H1 (cell line): ENCODE results near the gene SURF4. TPM values are rescaled to one million over a fixed set of nuclear protein-coding genes. Genes with fewer than 3 reads are reported as not detected.

Experiments used
- CTCF ChIA-PET: fragments of 300-600 bp; sonication (Branson Sonifier 250); formaldehyde crosslinking; loops from one replicate; lab custom pipeline; 2021; ENCODE audit not compliant: partially characterized antibody; lab: Charles Lee
- POLR2A ChIA-PET: fragments of 300-600 bp; sonication (Branson Sonifier 250); formaldehyde crosslinking; loops from one replicate; lab custom pipeline; 2021; ENCODE audit warnings: inconsistent platforms; ENCODE audit not compliant: partially characterized antibody; lab: Charles Lee
- DNase-seq, 2 experiments: peaks; one replicate each; pipeline versions ENCODE4 v3.0.0 to v3.0.0-alpha.2; 2010 to 2022; ENCODE audit warnings: low spot score in 2 of 2, low read depth in 1 of 2, mixed read lengths in 1 of 2
- FAIRE-seq: peaks from 2 replicates; lab custom pipeline; 2011; peaks lifted over from hg19 to GRCh38; lab: Jason Lieb, UNC
- H2AFZ ChIP-seq: 2 replicates; pipeline ENCODE4 v1.8.1; 2012; ENCODE audit warnings: low read length, inconsistent platforms
- H2AK5ac ChIP-seq: 2 replicates; pipeline ENCODE4 v1.6.1; 2013; ENCODE audit warnings: low read depth, low read length
- H2BK120ac ChIP-seq: replicated peaks from 2 replicates; pipeline ENCODE3; 2013; ENCODE audit warnings: low read depth, low read length, inconsistent platforms
- H2BK12ac ChIP-seq: 2 replicates; pipeline ENCODE4 v1.6.1; 2013; ENCODE audit warnings: low read depth, low read length
- H2BK15ac ChIP-seq: 2 replicates; pipeline ENCODE4 v1.6.1; 2013; ENCODE audit warnings: low read length
- H2BK20ac ChIP-seq: 2 replicates; pipeline ENCODE4 v1.6.1; 2013; ENCODE audit warnings: low read length
- H2BK5ac ChIP-seq: 2 replicates; pipeline ENCODE4 v1.6.1; 2013; ENCODE audit warnings: low read depth, low read length
- H3K14ac ChIP-seq: 2 replicates; pipeline ENCODE4 v1.6.1; 2013; ENCODE audit warnings: inconsistent platforms; ENCODE audit not compliant: insufficient read length
- H3K18ac ChIP-seq: 2 replicates; pipeline ENCODE4 v1.6.1; 2013; ENCODE audit warnings: low read length; ENCODE audit errors: extremely low read depth
- H3K23ac ChIP-seq: 2 replicates; pipeline ENCODE4 v1.6.1; 2013; ENCODE audit warnings: inconsistent platforms; ENCODE audit not compliant: insufficient read length
- H3K23me2 ChIP-seq: 2 replicates; pipeline ENCODE4 v1.6.1; 2013; ENCODE audit warnings: low read depth, low read length
- H3K27ac ChIP-seq: 2 replicates; pipeline ENCODE4 v1.6.1; 2011; ENCODE audit warnings: low read depth, low read length, inconsistent platforms
- H3K27me3 ChIP-seq, 4 experiments: replicated peaks in 1 of 4; 1 replicate in 1 of 4; 2 replicates in 3 of 4; pipeline versions ENCODE4 v1.6.1 to v1.8.1; 2011 to 2013; ENCODE audit warnings: low read length in 3 of 4, mild to moderate bottlenecking in 3 of 4, inconsistent platforms in 2 of 4, mixed read lengths in 2 of 4, moderate library complexity in 1 of 4; ENCODE audit not compliant: control insufficient read depth in 3 of 4, insufficient read depth in 3 of 4; ENCODE audit errors: extremely low read depth in 1 of 4
- H3K36me3 ChIP-seq, 4 experiments: 2 replicates each; pipeline versions ENCODE4 v1.6.1 to v1.8.1; 2011 to 2013; ENCODE audit warnings: mild to moderate bottlenecking in 4 of 4, low read length in 3 of 4, moderate library complexity in 2 of 4, control low read depth in 1 of 4, inconsistent platforms in 1 of 4; ENCODE audit not compliant: insufficient read depth in 4 of 4, control insufficient read depth in 2 of 4
- H3K4ac ChIP-seq: replicated peaks from 2 replicates; pipeline ENCODE3; 2013; ENCODE audit warnings: low read length, low read depth, mixed read lengths, inconsistent platforms; ENCODE audit not compliant: insufficient read length
- H3K4me1 ChIP-seq, 4 experiments: replicated peaks in 1 of 4; 1 replicate in 1 of 4; 2 replicates in 3 of 4; pipeline versions ENCODE4 v1.6.1 to v1.8.1; 2011 to 2013; ENCODE audit warnings: low read length in 3 of 4, inconsistent platforms in 2 of 4, mixed read lengths in 1 of 4; ENCODE audit not compliant: insufficient read depth in 4 of 4, control insufficient read depth in 3 of 4
- H3K4me2 ChIP-seq, 2 experiments: 2 replicates each; pipeline versions ENCODE4 v1.6.1 to v1.8.1; 2011 to 2013; ENCODE audit warnings: low read depth in 2 of 2, low read length in 2 of 2, control low read depth in 1 of 2, inconsistent platforms in 1 of 2, mild to moderate bottlenecking in 1 of 2; ENCODE audit not compliant: insufficient read depth in 1 of 2
- H3K4me3 ChIP-seq, 4 experiments: fragments of 200-600, 300-600 bp in 1 of 4; sonication (generic), shearing (Covaris generic), sonication (Bioruptor Twin) in 1 of 4; 2 replicates each; pipeline versions ENCODE4 v1.5.1 to v1.8.1; 2011 to 2016; ENCODE audit warnings: low read length in 4 of 4, low read depth in 3 of 4, control low read depth in 2 of 4, inconsistent platforms in 2 of 4, mild to moderate bottlenecking in 2 of 4, mixed read lengths in 1 of 4, moderate library complexity in 1 of 4; ENCODE audit not compliant: insufficient read depth in 2 of 4; ENCODE audit errors: extremely low read depth in 1 of 4
- H3K56ac ChIP-seq: replicated peaks from 2 replicates; pipeline ENCODE3; 2013; ENCODE audit warnings: low read depth, mild to moderate bottlenecking, mixed read lengths, low read length, inconsistent platforms; ENCODE audit not compliant: insufficient read length
- H3K79me1 ChIP-seq: 2 replicates; pipeline ENCODE4 v1.6.1; 2013; ENCODE audit warnings: low read depth, low read length, control low read depth
- H3K79me2 ChIP-seq, 2 experiments: 2 replicates each; pipeline versions ENCODE4 v1.6.1 to v1.8.1; 2012 to 2013; ENCODE audit warnings: low read length in 2 of 2, mild to moderate bottlenecking in 2 of 2, inconsistent platforms in 1 of 2; ENCODE audit not compliant: insufficient read depth in 2 of 2, control insufficient read depth in 1 of 2
- H3K9ac ChIP-seq, 4 experiments: replicated peaks in 1 of 4; 1 replicate in 1 of 4; 2 replicates in 3 of 4; pipeline versions ENCODE4 v1.6.1 to v1.8.1; 2011 to 2013; ENCODE audit warnings: low read depth in 3 of 4, low read length in 3 of 4, control low read depth in 2 of 4, mild to moderate bottlenecking in 2 of 4, moderate library complexity in 2 of 4, inconsistent platforms in 1 of 4; ENCODE audit errors: extremely low read depth in 1 of 4
- H3K9me3 ChIP-seq, 2 experiments: 2 replicates each; pipeline versions ENCODE4 v1.6.1 to v1.8.1; 2012 to 2013; ENCODE audit warnings: mild to moderate bottlenecking in 2 of 2, moderate library complexity in 2 of 2, control low read depth in 1 of 2, inconsistent platforms in 1 of 2, low read depth in 1 of 2, low read length in 1 of 2, mixed read lengths in 1 of 2; ENCODE audit not compliant: insufficient read depth in 2 of 2
- H4K20me1 ChIP-seq, 2 experiments: replicated peaks in 1 of 2; 2 replicates each; pipeline versions ENCODE3 to v1.8.1; 2011 to 2013; ENCODE audit warnings: inconsistent platforms in 2 of 2, low read length in 2 of 2, mild to moderate bottlenecking in 1 of 2; ENCODE audit not compliant: insufficient read depth in 2 of 2, control insufficient read depth in 1 of 2
- H4K5ac ChIP-seq: 2 replicates; pipeline ENCODE4 v1.6.1; 2013; ENCODE audit warnings: low read length, low read depth, mixed read lengths, inconsistent platforms; ENCODE audit not compliant: insufficient read length
- H4K8ac ChIP-seq: 2 replicates; pipeline ENCODE4 v1.8.0; 2013; ENCODE audit warnings: mild to moderate bottlenecking, moderate library complexity, low read length, inconsistent platforms; ENCODE audit not compliant: insufficient read depth; ENCODE audit errors: extremely low read depth
- H4K91ac ChIP-seq: replicated peaks from 2 replicates; pipeline ENCODE3; 2013; ENCODE audit warnings: low read length, mixed read lengths, inconsistent platforms; ENCODE audit not compliant: insufficient read length
- CBX8 ChIP-seq: fragments of 300-800, 300-1000 bp; sonication (generic); IDR thresholded peaks from 2 replicates; pipeline ENCODE4 v1.7.1; 2016; ENCODE audit warnings: low read depth, low read length, borderline replicate concordance
- CHD1 ChIP-seq: IDR thresholded peaks from 2 replicates; pipeline ENCODE4 v1.6.1; 2012; ENCODE audit warnings: low read depth, low read length, improper control_type of control experiment
- HDAC6 ChIP-seq: IDR thresholded peaks from one replicate; pipeline ENCODE4 v1.7.1; 2012; ENCODE audit warnings: low read depth, mild to moderate bottlenecking, inconsistent platforms, low read length, moderate library complexity
- JUN ChIP-seq: IDR thresholded peaks from 2 replicates; pipeline ENCODE4 v1.6.1; 2011; ENCODE audit warnings: low read depth, mild to moderate bottlenecking, improper control_type of control experiment, low read length
- SP2 ChIP-seq: IDR thresholded peaks from 2 replicates; pipeline ENCODE4 v1.6.1; 2012; ENCODE audit warnings: mild to moderate bottlenecking, low read length, inconsistent platforms
- TAF1 ChIP-seq: IDR thresholded peaks from 2 replicates; pipeline ENCODE4 v1.6.1; 2011; ENCODE audit warnings: mild to moderate bottlenecking, low read depth, low read length
- WGBS, 2 experiments: shearing (Covaris generic) in 1 of 2; methylation state at CpG; one replicate each; pipeline versions ENCODE4 v1.1.6 to v1.1.7; 2013 to 2015; ENCODE audit warnings: low lambda C conversion rate in 2 of 2, mixed read lengths in 2 of 2, inconsistent platforms in 1 of 2, low coverage in 1 of 2, missing lambda C conversion rate in 1 of 2; ENCODE audit not compliant: insufficient replicate concordance in 2 of 2, insufficient coverage in 1 of 2, insufficient read length in 1 of 2; ENCODE audit errors: extremely low coverage in 1 of 2, missing lambda C conversion rate in 1 of 2; 5-methylcytosine and 5-hydroxymethylcytosine counted together
- polyA plus RNA-seq, 7 experiments: library from polyadenylated mRNA; depleted of rRNA in 3 of 7; stranded (reverse) in 5 of 7; unstranded in 2 of 7; fragments of >200 nt in 5 of 7; fragments of 200-250 nt in 2 of 7; gene quantifications; 1 replicate in 5 of 7; 2 replicates in 1 of 7; 4 replicates in 1 of 7; pipeline versions ENCODE4 v1.2.1 to v1.2.3, GENCODE V29; 2011 to 2013; ENCODE audit warnings: missing spikeins in 2 of 7, mixed read lengths in 2 of 7
- total RNA-seq: library from RNA; stranded (reverse); fragmentation: NEBNext Ultra II Directional; extraction: Animal tissue kit (Norgen Biotek cat#: 25700); gene quantifications from 2 replicates; pipeline ENCODE4 v1.2.1, GENCODE V29; 2021
- TF ChIP-seq, protein P1 (sequence below): IDR thresholded peaks from 2 replicates; pipeline ENCODE4 v1.6.1; 2012; ENCODE audit warnings: inconsistent platforms
- TF ChIP-seq, protein P2 (sequence below): IDR thresholded peaks from 2 replicates; pipeline ENCODE4 v1.6.1; 2011; ENCODE audit warnings: low read depth, mild to moderate bottlenecking, low read length; ENCODE audit not compliant: insufficient read depth
- TF ChIP-seq, protein P3 (sequence below), 3 experiments: IDR thresholded peaks; 1 replicate in 2 of 3; 2 replicates in 1 of 3; pipeline versions ENCODE4 v1.5.1 to v1.6.1; 2011; ENCODE audit warnings: low read length in 3 of 3, mild to moderate bottlenecking in 3 of 3, inconsistent platforms in 2 of 3, low read depth in 1 of 3, moderate library complexity in 1 of 3; ENCODE audit not compliant: insufficient read depth in 1 of 3; ENCODE audit errors: control extremely low read depth in 1 of 3

The SURF4 gene
- total and polyA plus RNA-seq, 2 of the 8 experiments (the other 6 are each of a cell fraction or from before 2014, with no cell fraction given), result 176 to 182 TPM

DNA sequence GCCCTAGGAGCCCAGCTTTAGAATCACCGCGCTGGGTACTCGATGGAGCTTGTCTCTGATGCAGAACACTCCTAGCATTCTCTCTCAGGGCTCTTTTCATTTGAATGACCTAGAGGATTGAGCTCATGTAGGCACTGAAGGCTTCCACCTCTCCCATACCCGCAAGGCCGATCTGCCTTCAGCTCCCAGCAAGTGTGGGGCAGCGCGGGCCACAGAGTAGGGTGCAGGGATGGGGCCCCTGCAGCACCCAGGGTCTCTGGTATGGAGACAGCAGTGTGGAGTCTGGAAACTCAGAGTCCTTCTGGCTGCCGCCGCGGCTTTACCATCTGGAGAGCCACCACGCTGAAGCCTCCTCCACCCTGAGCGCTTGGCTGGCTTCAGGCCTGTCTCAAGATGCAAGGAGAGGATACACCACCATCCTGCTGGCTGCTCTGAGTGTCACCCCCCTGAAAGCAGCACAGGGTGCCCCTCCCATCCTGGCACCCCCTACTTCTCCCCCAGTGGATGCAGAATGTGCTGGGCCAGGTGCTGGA lies 13.2 kb upstream of the SURF4 start:
- Histone ChIP-seq H3K4me3 (no peak overlapping the region), H3K79me1 (no peaks in the 10 kb centered on the region), H4K8ac (no peak overlapping the region), H3K56ac (no peak overlapping the region), H3K18ac (no peak overlapping the region), H4K20me1 (peaks cover 0 to 2% of the 10 kb centered on the region in 2 experiments), H2BK120ac (no peak overlapping the region), H3K23me2 (peaks cover 12% of the 10 kb centered on the region; the same call in 1 of the 2 replicates), H3K23ac (no peak overlapping the region), H3K79me2 (no peaks in the 10 kb centered on the region), H3K36me3 (no peaks in the 10 kb centered on the region), H2BK15ac (no peak overlapping the region), H2AK5ac (no peak overlapping the region), H3K4ac (no peak overlapping the region), H3K14ac (no peak overlapping the region), H3K27ac (no peak overlapping the region), H2BK20ac (no peak overlapping the region), H3K9ac (no peak overlapping the region), H4K5ac (no peak overlapping the region), H2AFZ (no peak overlapping the region), H2BK12ac (no peak overlapping the region), H3K27me3 (peaks cover 0 to 2% (median 0%) of the 10 kb centered on the region in 4 experiments; a peak in 2 of 7 replicates), H3K9me3 (peaks cover 4% of the 10 kb centered on the region in 2 experiments; a peak in 1 of 4 replicates), H3K4me2 (no peak overlapping the region), H2BK5ac (no peak overlapping the region), H4K91ac (no peak overlapping the region), H3K4me1 (no peaks in the 10 kb centered on the region; a peak in 1 of 7 replicates)
- ChIA-PET CTCF (interaction anchor here (0.9 to 2.7 kb wide), 6 partner anchors 8 to 17 kb away, joined by 3 to 11 read pairs (median 3); no protein-coding TSS in a partner anchor), POLR2A (interaction anchor here (0.8 to 2.6 kb wide), 4 partner anchors 9 to 36 kb away, joined by 3 to 11 read pairs (median 5); no protein-coding TSS in a partner anchor)
- no peak for DNase-seq
- 93% methylated on average over 12 of the region's 12 CpGs; no CpG with 5 or more reads in 1 of the 2 experiments for WGBS, 2 experiments
- FAIRE-seq, result no peak
- TF ChIP-seq, protein P1, sequence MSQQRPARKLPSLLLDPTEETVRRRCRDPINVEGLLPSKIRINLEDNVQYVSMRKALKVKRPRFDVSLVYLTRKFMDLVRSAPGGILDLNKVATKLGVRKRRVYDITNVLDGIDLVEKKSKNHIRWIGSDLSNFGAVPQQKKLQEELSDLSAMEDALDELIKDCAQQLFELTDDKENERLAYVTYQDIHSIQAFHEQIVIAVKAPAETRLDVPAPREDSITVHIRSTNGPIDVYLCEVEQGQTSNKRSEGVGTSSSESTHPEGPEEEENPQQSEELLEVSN, result no peak
- TF ChIP-seq JUN, result no peak
- no peak for TF ChIP-seq TAF1
- TF ChIP-seq CBX8, result no peak
- no peak for TF ChIP-seq SP2
- TF ChIP-seq, protein P2, sequence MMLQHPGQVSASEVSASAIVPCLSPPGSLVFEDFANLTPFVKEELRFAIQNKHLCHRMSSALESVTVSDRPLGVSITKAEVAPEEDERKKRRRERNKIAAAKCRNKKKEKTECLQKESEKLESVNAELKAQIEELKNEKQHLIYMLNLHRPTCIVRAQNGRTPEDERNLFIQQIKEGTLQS, result no peak
- no peak for TF ChIP-seq HDAC6
- TF ChIP-seq, protein P3, sequence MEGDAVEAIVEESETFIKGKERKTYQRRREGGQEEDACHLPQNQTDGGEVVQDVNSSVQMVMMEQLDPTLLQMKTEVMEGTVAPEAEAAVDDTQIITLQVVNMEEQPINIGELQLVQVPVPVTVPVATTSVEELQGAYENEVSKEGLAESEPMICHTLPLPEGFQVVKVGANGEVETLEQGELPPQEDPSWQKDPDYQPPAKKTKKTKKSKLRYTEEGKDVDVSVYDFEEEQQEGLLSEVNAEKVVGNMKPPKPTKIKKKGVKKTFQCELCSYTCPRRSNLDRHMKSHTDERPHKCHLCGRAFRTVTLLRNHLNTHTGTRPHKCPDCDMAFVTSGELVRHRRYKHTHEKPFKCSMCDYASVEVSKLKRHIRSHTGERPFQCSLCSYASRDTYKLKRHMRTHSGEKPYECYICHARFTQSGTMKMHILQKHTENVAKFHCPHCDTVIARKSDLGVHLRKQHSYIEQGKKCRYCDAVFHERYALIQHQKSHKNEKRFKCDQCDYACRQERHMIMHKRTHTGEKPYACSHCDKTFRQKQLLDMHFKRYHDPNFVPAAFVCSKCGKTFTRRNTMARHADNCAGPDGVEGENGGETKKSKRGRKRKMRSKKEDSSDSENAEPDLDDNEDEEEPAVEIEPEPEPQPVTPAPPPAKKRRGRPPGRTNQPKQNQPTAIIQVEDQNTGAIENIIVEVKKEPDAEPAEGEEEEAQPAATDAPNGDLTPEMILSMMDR (IDR thresholded peaks at IDR 0.05; ENCODE audit: control extremely low read depth in 1 of 3, insufficient read depth in 1 of 3, low read depth in 1 of 3, low read length in 3 of 3), result no peak
- no peak for TF ChIP-seq CHD1
